ENCODE measurements around the gene TUT4.

DNA sequence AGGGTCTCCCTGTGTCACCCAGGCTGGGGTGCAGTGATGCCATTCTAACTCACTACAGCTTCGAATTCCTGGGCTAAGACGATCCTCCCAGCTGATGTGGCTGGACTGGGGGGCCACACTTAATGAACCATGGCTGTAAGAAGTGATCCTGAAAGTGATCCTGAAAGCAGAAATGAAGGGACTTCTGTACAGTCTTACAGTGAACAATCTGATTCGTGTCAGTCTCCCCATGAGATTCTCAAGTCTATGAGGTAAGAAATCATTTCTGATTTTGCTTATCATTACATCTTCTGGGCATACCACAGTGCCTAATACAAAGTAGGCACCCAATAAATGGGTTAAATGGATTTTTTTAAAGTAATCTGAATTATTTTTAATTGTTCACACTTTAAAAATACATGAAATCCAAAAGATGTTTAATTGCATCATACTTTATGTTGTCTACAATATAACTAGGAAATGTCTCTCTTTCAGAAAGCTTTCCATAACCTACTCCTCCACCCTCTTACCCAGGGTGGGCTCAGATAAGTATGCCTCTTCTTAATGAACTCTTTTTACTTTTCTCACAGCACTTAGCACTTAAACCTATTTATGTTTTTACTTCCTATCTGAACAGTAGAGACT, 21.5 kb downstream of the TUT4 start:
- TF ChIP-seq, protein P1, sequence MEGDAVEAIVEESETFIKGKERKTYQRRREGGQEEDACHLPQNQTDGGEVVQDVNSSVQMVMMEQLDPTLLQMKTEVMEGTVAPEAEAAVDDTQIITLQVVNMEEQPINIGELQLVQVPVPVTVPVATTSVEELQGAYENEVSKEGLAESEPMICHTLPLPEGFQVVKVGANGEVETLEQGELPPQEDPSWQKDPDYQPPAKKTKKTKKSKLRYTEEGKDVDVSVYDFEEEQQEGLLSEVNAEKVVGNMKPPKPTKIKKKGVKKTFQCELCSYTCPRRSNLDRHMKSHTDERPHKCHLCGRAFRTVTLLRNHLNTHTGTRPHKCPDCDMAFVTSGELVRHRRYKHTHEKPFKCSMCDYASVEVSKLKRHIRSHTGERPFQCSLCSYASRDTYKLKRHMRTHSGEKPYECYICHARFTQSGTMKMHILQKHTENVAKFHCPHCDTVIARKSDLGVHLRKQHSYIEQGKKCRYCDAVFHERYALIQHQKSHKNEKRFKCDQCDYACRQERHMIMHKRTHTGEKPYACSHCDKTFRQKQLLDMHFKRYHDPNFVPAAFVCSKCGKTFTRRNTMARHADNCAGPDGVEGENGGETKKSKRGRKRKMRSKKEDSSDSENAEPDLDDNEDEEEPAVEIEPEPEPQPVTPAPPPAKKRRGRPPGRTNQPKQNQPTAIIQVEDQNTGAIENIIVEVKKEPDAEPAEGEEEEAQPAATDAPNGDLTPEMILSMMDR (IDR thresholded peaks at IDR 0.05; ENCODE audit: insufficient read depth, low read length, poor library complexity, severe bottlenecking) = no peak
- no peak for TF ChIP-seq EZH2phosphoT487 (conservative IDR thresholded peaks at IDR 0.05; ENCODE audit: low read length)

Data from SU-DHL-6 (cell line).